Coronary artery (tissue), 2 donors: ENCODE measurements around the gene INPP5A.

Source experiments
- DNase-seq: peaks from one replicate; pipeline ENCODE4 v3.0.0-alpha.2; 2017; ENCODE audit warnings: low spot score
- H3K27ac ChIP-seq, 2 donors: fragments of 200-600 bp; sonication (generic); one replicate each; pipeline ENCODE4 v1.5.1; 2016 to 2019
- H3K4me3 ChIP-seq: fragments of 200-600 bp; sonication (generic); 2 replicates; pipeline ENCODE4 v1.5.1; 2016; ENCODE audit warnings: mild to moderate bottlenecking, moderate library complexity
- CTCF ChIP-seq: fragments of 200-600 bp; sonication (generic); IDR thresholded peaks from one replicate; pipeline ENCODE4 v1.5.1; 2019; ENCODE audit warnings: antibody characterized with exemption

INPP5A gene

GRCh38 chr10:132804785-132805426, 267.3 kb downstream of the INPP5A start:
- Histone ChIP-seq H3K27ac (no peak overlapping the region), H3K4me3 (no peak overlapping the region)
- no peak for TF ChIP-seq CTCF
- DNase-seq: no peak

- no peak for DNase-seq
- no peak for TF ChIP-seq CTCF
- Histone ChIP-seq H3K27ac (no peak overlapping the region), H3K4me3 (no peak overlapping the region)
Measured at GRCh38 chr10:132805599-132805998, 268.0 kb downstream of the INPP5A start.

- no peak for DNase-seq
- H3K4me3 ChIP-seq: no peak overlapping the region
- TF ChIP-seq CTCF: no peak
- no peak overlapping the region for H3K27ac ChIP-seq
Measured at GRCh38 chr10:132806110-132806509, 268.5 kb downstream of the INPP5A start.

- Histone ChIP-seq H3K4me3 (no peak overlapping the region), H3K27ac (no peak overlapping the region)
- no peak for DNase-seq
- no peak for TF ChIP-seq CTCF
Measured at GRCh38 chr10:132806561-132807003, 269.0 kb downstream of the INPP5A start.

- no peak for TF ChIP-seq CTCF
- Histone ChIP-seq H3K4me3 (no peak overlapping the region), H3K27ac (no peak overlapping the region)
- no peak for DNase-seq
Measured at GRCh38 chr10:132807621-132808049, 270.0 kb downstream of the INPP5A start.

- no peak overlapping the region for H3K4me3 ChIP-seq
- no peak overlapping the region for H3K27ac ChIP-seq
- no peak for DNase-seq
- no peak for TF ChIP-seq CTCF
Measured at GRCh38 chr10:132808383-132809231, 271.0 kb downstream of the INPP5A start.
